ENCODE data around the gene CLDND2. TPM values are rescaled to one million over a fixed set of nuclear protein-coding genes. Genes with fewer than 3 reads are reported as not detected.

Gene CLDND2
- total and polyA plus RNA-seq, 4 donors, result 0.22 to 3.0 TPM; not detected in 2

GRCh38 chr19:51326216-51327065, 42.4 kb downstream of the CLDND2 start:
- peaks cover 0 to 2% (median 0%) of the 10 kb centered on the region in 4 donors for H3K36me3 ChIP-seq (ENCODE audit: control insufficient read depth in 4 of 4, insufficient read depth in 3 of 4, low read depth in 1 of 4, low read length in 3 of 4)
- no peak overlapping the region for H3K4me3 ChIP-seq (ENCODE audit: low read depth in 1 of 3, low read length in 3 of 3)
- WGBS, result 21% methylated on average over 36 of the region's 36 CpGs
- H3K27ac ChIP-seq (ENCODE audit: low read depth in 1 of 2, low read length in 2 of 2), result peak overlapping the region in 1 of 2 donors; percentile 7
- no peaks in the 10 kb centered on the region for H3K9me3 ChIP-seq (ENCODE audit: control insufficient read depth in 4 of 4, low read length in 3 of 4)
- peaks cover 0 to 9% (median under 1%) of the 10 kb centered on the region in 4 donors for H3K4me1 ChIP-seq (ENCODE audit: control insufficient read depth in 4 of 4, insufficient read depth in 4 of 4, low read length in 3 of 4)
- TF ChIP-seq HNF4A (conservative IDR thresholded peaks at IDR 0.05), result no peak
- no peak for TF ChIP-seq SP1 (IDR thresholded peaks at IDR 0.05)
- TF ChIP-seq GABPA (IDR thresholded peaks at IDR 0.05 in 1 of 2, conservative IDR thresholded peaks at IDR 0.05 in 1 of 2), result no peak
- TF ChIP-seq ZBTB33 (IDR thresholded peaks at IDR 0.05), result no peak
- TF ChIP-seq TAF1 (conservative IDR thresholded peaks at IDR 0.05), result no peak
- peaks cover 0 to 4% (median 0%) of the 10 kb centered on the region in 4 donors for H3K27me3 ChIP-seq (ENCODE audit: control insufficient read depth in 4 of 4, insufficient read depth in 4 of 4, low read length in 3 of 4)
- no peak overlapping the region for H3K9ac ChIP-seq (ENCODE audit: low read depth in 1 of 2, low read length in 2 of 2)
- no peak for DNase-seq (ENCODE audit: low spot score)

GRCh38 chr19:51325161-51325976, 43.4 kb downstream of the CLDND2 start:
- no peaks in the 10 kb centered on the region for H3K36me3 ChIP-seq (ENCODE audit: control insufficient read depth in 4 of 4, insufficient read depth in 3 of 4, low read depth in 1 of 4, low read length in 3 of 4)
- H3K27ac ChIP-seq (ENCODE audit: low read depth in 1 of 2, low read length in 2 of 2), result peak overlapping the region in 1 of 2 donors; percentile 3
- no peak for DNase-seq (ENCODE audit: low spot score)
- H3K27me3 ChIP-seq (ENCODE audit: control insufficient read depth in 4 of 4, insufficient read depth in 4 of 4, low read length in 3 of 4), result peaks cover 0 to 4% (median 0%) of the 10 kb centered on the region in 4 donors
- 78% methylated on average over 26 of the region's 26 CpGs for WGBS
- H3K4me1 ChIP-seq (ENCODE audit: control insufficient read depth in 4 of 4, insufficient read depth in 4 of 4, low read length in 3 of 4), result peaks cover 0 to 9% (median under 1%) of the 10 kb centered on the region in 4 donors
- no peak overlapping the region for H3K4me3 ChIP-seq (ENCODE audit: low read depth in 1 of 3, low read length in 3 of 3)
- H3K9ac ChIP-seq (ENCODE audit: low read depth in 1 of 2, low read length in 2 of 2), result no peak overlapping the region
- H3K9me3 ChIP-seq (ENCODE audit: control insufficient read depth in 4 of 4, low read length in 3 of 4), result no peaks in the 10 kb centered on the region
- TF ChIP-seq TAF1 (conservative IDR thresholded peaks at IDR 0.05), result no peak
- TF ChIP-seq NR2F2 (IDR thresholded peaks at IDR 0.05), result no peak
- TF ChIP-seq YY1 (IDR thresholded peaks at IDR 0.05), result no peak
- no peak for TF ChIP-seq HNF4G (IDR thresholded peaks at IDR 0.05)

- no peak for DNase-seq (ENCODE audit: low spot score)
- Histone ChIP-seq H3K36me3 (ENCODE audit: control insufficient read depth in 4 of 4, insufficient read depth in 3 of 4, low read depth in 1 of 4, low read length in 3 of 4) (no peaks in the 10 kb centered on the region), H3K9ac (ENCODE audit: low read depth in 1 of 2, low read length in 2 of 2) (no peak overlapping the region), H3K4me3 (ENCODE audit: low read depth in 1 of 3, low read length in 3 of 3) (no peak overlapping the region), H3K27ac (ENCODE audit: low read depth in 1 of 2, low read length in 2 of 2) (peak overlapping the region; percentile 36 to 50), H3K27me3 (ENCODE audit: control insufficient read depth in 4 of 4, insufficient read depth in 4 of 4, low read length in 3 of 4) (peaks cover 0 to 4% (median 0%) of the 10 kb centered on the region in 4 donors), H3K4me1 (ENCODE audit: control insufficient read depth in 4 of 4, insufficient read depth in 4 of 4, low read length in 3 of 4) (peaks cover 0 to 9% (median under 1%) of the 10 kb centered on the region in 4 donors), H3K9me3 (ENCODE audit: control insufficient read depth in 4 of 4, low read length in 3 of 4) (no peaks in the 10 kb centered on the region)
- 72% methylated on average over 6 of the region's 6 CpGs for WGBS
- TF ChIP-seq CTCF (IDR thresholded peaks at IDR 0.05; ENCODE audit: low read depth, low read length, missing input control) (no peak), JUND (IDR thresholded peaks at IDR 0.05) (no peak), TAF1 (conservative IDR thresholded peaks at IDR 0.05) (no peak), RXRA (IDR thresholded peaks at IDR 0.05) (no peak), HNF4G (IDR thresholded peaks at IDR 0.05) (no peak), GABPA (IDR thresholded peaks at IDR 0.05 in 1 of 2, conservative IDR thresholded peaks at IDR 0.05 in 1 of 2) (no peak), SP1 (IDR thresholded peaks at IDR 0.05) (peak; percentile 8)
These were observed 44.7 kb downstream of the CLDND2 start for GRCh38 chr19:51324167-51324481.
